Measurements from ENCODE around the gene COQ8B. TPM values are rescaled to one million over a fixed set of nuclear protein-coding genes. Genes with fewer than 3 reads are reported as not detected.

COQ8B gene
- total and polyA plus RNA-seq, 9 donors, result 18.2 to 26.5 (median 23.3) TPM

DNA sequence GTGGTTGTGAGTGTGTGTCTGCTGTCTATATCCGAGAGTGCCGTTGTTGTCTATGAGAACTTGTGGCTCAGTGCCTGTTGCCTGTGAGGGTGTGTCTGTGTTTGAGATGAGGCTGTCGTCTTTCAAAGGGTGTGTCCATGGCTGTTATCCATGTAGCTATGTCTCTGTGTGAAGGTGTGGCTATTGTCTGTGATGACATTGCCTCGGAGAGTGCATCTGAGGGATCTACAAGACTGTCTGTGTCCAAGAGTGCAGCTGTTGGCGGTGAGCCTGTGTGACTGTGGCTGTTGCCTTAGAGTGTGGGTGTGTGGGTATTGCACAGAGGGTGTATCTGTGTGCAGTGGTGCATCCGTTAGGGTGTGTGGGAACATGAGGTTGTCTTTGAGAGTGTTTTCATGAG is 31.1 kb downstream of the COQ8B start:
- H3K36me3 ChIP-seq (ENCODE audit: control insufficient read depth, insufficient read depth, low read length), result peaks cover 53% of the 10 kb centered on the region
- H3K4me3 ChIP-seq (ENCODE audit: low read length), result no peak overlapping the region
- H3K27me3 ChIP-seq (ENCODE audit: control insufficient read depth, insufficient read depth, low read length), result no peaks in the 10 kb centered on the region
- WGBS (ENCODE audit: insufficient coverage), result 53% methylated on average over 6 of the region's 6 CpGs
- H3K27ac ChIP-seq (ENCODE audit: low read length), result no peak overlapping the region
- DNase-seq, result peak; percentile 59
- no peaks in the 10 kb centered on the region for H3K9me3 ChIP-seq (replicated peaks; ENCODE audit: control insufficient read depth, low read depth, low read length)
- peaks cover 31% of the 10 kb centered on the region for H3K4me1 ChIP-seq (ENCODE audit: control insufficient read depth, insufficient read depth, low read length)

DNA sequence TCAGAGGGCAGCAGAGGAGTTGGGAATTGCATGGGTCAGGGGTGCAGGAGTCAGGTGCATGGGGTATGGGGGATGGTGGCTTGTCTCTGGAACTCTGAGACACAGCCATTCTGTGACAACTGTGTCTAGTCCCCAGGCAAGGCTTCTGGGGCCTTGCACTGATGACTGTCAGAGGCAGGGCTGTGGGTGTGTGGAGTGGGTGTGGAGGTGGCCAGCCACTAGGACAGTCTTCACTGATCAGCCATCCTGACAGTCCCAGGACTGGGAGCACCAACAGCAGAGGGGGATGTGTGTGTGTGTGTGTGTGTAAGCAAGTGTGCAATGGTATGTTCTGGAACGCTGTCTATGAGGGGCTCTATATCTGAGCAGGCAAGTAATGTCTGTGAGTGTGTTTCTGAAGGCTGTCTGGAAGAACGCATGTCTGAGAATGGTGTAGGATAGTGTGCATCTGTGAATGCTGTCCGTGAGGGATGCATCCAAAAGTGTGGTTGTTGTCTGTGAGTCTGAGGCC is 31.6 kb downstream of the COQ8B start:
- WGBS (ENCODE audit: insufficient coverage), result 91% methylated on average over 3 of the region's 3 CpGs
- H3K36me3 ChIP-seq (ENCODE audit: control insufficient read depth, insufficient read depth, low read length), result peaks cover 54% of the 10 kb centered on the region
- H3K27me3 ChIP-seq (ENCODE audit: control insufficient read depth, insufficient read depth, low read length), result no peaks in the 10 kb centered on the region
- no peak overlapping the region for H3K4me3 ChIP-seq (ENCODE audit: low read length)
- DNase-seq, result no peak
- peaks cover 31% of the 10 kb centered on the region for H3K4me1 ChIP-seq (ENCODE audit: control insufficient read depth, insufficient read depth, low read length)
- H3K9me3 ChIP-seq (replicated peaks; ENCODE audit: control insufficient read depth, low read depth, low read length), result no peaks in the 10 kb centered on the region
- H3K27ac ChIP-seq (ENCODE audit: low read length), result no peak overlapping the region

DNA sequence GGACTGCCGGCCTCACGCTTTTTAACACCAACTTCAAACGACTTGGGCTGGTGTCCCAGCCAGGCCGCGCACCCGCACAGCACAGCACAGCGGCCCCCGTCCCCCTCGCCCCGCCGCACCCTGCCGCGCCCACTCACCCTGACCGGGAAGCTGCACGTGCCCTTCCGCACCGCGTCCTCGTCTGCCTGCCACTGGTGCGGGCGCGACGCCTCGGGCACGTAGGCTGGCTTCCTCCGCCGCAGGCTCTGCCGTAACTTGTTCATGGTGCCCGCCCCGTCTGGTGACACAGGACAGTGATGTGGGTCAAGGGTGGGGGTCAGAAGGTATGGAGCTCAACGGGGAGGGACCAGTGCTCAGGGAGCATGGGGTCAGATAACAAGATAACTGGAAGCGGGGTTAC is 32.4 kb downstream of the COQ8B start:
- WGBS (ENCODE audit: insufficient coverage), result 94% methylated on average over 32 of the region's 32 CpGs
- Histone ChIP-seq H3K27ac (ENCODE audit: low read length) (no peak overlapping the region), H3K36me3 (ENCODE audit: control insufficient read depth, insufficient read depth, low read length) (peaks cover 57% of the 10 kb centered on the region), H3K4me3 (ENCODE audit: low read length) (no peak overlapping the region), H3K27me3 (ENCODE audit: control insufficient read depth, insufficient read depth, low read length) (no peaks in the 10 kb centered on the region), H3K4me1 (ENCODE audit: control insufficient read depth, insufficient read depth, low read length) (peaks cover 23% of the 10 kb centered on the region), H3K9me3 (replicated peaks; ENCODE audit: control insufficient read depth, low read depth, low read length) (no peaks in the 10 kb centered on the region)
- no peak for DNase-seq

DNA sequence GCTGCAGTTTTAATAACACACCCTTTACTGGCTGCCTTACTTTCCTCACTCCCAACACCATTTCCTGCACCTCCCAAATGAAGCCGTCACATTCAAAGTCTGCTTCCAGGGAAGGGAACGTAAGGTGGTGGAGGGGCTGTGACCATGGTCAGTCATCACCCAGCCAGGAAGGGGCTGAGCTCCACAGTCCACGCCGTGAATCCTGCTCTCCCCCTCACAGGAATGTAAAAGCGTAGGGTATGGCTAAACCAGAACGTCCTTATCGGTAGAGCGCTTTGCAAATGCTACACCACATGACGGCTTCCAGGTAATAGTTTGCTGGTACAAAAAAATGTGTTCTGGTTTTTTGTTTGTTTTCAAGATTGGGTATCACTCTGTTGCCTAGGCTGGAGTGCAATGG is 33.2 kb downstream of the COQ8B start:
- Histone ChIP-seq H3K9me3 (replicated peaks; ENCODE audit: control insufficient read depth, low read depth, low read length) (no peaks in the 10 kb centered on the region), H3K27ac (ENCODE audit: low read length) (no peak overlapping the region), H3K4me3 (ENCODE audit: low read length) (no peak overlapping the region), H3K27me3 (ENCODE audit: control insufficient read depth, insufficient read depth, low read length) (no peaks in the 10 kb centered on the region), H3K4me1 (ENCODE audit: control insufficient read depth, insufficient read depth, low read length) (peaks cover 15% of the 10 kb centered on the region), H3K36me3 (ENCODE audit: control insufficient read depth, insufficient read depth, low read length) (peaks cover 61% of the 10 kb centered on the region)
- WGBS (ENCODE audit: insufficient coverage), result 84% methylated on average over 8 of the region's 9 CpGs
- DNase-seq, result no peak

DNA sequence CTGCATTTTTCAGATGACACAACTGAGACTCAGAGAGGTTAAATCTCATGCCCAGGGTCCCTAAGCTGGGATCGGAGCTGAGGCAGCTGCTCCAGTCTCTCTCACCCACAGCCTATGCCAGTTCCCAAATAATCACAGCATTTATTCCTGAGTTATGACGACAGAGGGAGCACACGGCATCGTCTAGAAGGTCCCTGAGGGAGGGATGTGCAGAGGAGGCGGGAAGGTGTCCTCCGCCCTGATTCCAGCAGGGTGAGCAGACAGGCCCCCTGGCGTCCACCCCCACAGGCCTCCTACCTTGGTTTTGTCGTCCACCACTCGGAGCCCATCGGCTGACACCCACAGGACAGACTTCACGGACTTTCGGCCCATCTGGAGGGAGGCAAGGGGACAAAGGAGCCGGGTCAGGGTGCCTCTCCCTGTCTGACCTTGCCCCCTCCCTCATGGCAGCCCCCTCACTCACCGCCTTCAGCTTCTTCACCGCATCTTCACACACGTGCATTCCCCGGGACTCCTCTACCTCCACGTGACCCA is 34.2 kb downstream of the COQ8B start:
- Histone ChIP-seq H3K36me3 (ENCODE audit: control insufficient read depth, insufficient read depth, low read length) (peaks cover 70% of the 10 kb centered on the region), H3K9me3 (replicated peaks; ENCODE audit: control insufficient read depth, low read depth, low read length) (no peaks in the 10 kb centered on the region), H3K27ac (ENCODE audit: low read length) (no peak overlapping the region), H3K4me3 (ENCODE audit: low read length) (no peak overlapping the region), H3K4me1 (ENCODE audit: control insufficient read depth, insufficient read depth, low read length) (peaks cover 6% of the 10 kb centered on the region), H3K27me3 (ENCODE audit: control insufficient read depth, insufficient read depth, low read length) (no peaks in the 10 kb centered on the region)
- DNase-seq, result no peak
- 67% methylated on average over 4 of the region's 18 CpGs for WGBS (ENCODE audit: insufficient coverage)

DNA sequence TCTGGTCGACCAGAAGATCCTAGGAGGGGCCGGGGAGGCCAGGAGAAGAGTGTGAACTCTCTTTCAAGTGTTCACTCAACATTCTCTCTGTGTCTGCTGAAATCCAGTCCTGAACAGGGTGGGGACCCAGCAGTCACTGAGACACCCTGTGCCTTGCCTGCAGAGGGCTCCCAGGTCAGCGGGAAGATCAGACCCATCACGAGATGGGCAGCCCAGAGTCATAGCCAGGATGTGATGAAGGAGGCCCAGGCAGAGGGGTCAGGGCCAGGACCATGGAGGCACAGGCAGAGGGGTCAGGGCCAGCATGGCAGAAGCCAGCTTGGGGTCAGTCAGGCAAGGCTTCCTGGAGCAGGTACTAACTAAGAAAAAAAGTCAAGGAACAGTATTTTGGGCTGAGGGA is 35.6 kb downstream of the COQ8B start:
- Histone ChIP-seq H3K27me3 (ENCODE audit: control insufficient read depth, insufficient read depth, low read length) (no peaks in the 10 kb centered on the region), H3K36me3 (ENCODE audit: control insufficient read depth, insufficient read depth, low read length) (peaks cover 75% of the 10 kb centered on the region), H3K4me1 (ENCODE audit: control insufficient read depth, insufficient read depth, low read length) (no peaks in the 10 kb centered on the region), H3K9me3 (replicated peaks; ENCODE audit: control insufficient read depth, low read depth, low read length) (no peaks in the 10 kb centered on the region), H3K27ac (ENCODE audit: low read length) (no peak overlapping the region), H3K4me3 (ENCODE audit: low read length) (no peak overlapping the region)
- WGBS (ENCODE audit: insufficient coverage), result 74% methylated on average over 3 of the region's 4 CpGs
- no peak for DNase-seq

DNA sequence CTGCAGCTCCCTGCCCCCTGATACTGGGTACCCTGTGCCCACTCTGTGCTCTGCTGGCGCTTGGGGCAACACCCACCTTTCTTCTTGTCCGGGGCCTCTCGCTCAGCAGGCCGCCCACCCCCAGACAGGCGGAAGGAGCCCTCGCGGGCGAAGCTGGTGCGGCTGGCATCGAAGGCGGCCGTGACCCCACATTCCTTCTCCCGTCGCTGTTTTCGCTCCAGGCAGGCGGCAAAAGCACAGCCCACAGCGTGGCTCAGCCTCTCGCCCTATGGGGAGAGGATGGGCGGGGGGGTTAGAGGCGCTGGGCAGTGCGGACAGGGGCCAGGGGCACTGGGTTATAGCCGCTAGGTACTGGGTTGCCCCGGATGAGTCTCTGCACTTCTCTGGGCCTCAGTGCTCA is 39.5 kb downstream of the COQ8B start:
- 93% methylated on average over 22 of the region's 23 CpGs for WGBS (ENCODE audit: insufficient coverage)
- Histone ChIP-seq H3K9me3 (replicated peaks; ENCODE audit: control insufficient read depth, low read depth, low read length) (no peaks in the 10 kb centered on the region), H3K27ac (ENCODE audit: low read length) (no peak overlapping the region), H3K4me1 (ENCODE audit: control insufficient read depth, insufficient read depth, low read length) (no peaks in the 10 kb centered on the region), H3K27me3 (ENCODE audit: control insufficient read depth, insufficient read depth, low read length) (no peaks in the 10 kb centered on the region), H3K4me3 (ENCODE audit: low read length) (no peak overlapping the region), H3K36me3 (ENCODE audit: control insufficient read depth, insufficient read depth, low read length) (peaks cover 73% of the 10 kb centered on the region)
- no peak for DNase-seq

DNA sequence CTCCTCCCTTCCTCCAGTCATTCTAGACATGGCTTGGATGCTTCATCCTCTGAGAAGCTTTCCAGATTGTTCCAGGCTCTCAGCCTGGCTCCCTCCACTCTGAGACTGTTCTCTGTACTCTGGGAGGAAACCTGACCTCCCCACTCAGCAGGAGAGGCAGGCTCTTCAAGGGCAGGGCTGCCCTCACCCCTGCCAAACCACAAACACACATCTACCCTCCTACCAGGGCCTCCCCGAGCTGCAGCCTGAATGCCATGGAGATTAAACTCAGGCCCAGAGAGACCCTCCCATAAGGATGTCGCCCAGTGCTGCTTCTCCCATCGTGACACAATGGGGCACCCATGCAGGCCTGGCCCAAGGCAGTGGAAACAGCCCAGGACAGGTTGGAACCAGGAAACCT is 42.4 kb downstream of the COQ8B start:
- Histone ChIP-seq H3K9me3 (replicated peaks; ENCODE audit: control insufficient read depth, low read depth, low read length) (peaks cover 2% of the 10 kb centered on the region), H3K4me3 (ENCODE audit: low read length) (no peak overlapping the region), H3K27ac (ENCODE audit: low read length) (no peak overlapping the region), H3K36me3 (ENCODE audit: control insufficient read depth, insufficient read depth, low read length) (peaks cover 81% of the 10 kb centered on the region), H3K27me3 (ENCODE audit: control insufficient read depth, insufficient read depth, low read length) (no peaks in the 10 kb centered on the region), H3K4me1 (ENCODE audit: control insufficient read depth, insufficient read depth, low read length) (no peaks in the 10 kb centered on the region)
- DNase-seq, result no peak
- WGBS (ENCODE audit: insufficient coverage), result 79% methylated on average over 3 of the region's 3 CpGs

DNA sequence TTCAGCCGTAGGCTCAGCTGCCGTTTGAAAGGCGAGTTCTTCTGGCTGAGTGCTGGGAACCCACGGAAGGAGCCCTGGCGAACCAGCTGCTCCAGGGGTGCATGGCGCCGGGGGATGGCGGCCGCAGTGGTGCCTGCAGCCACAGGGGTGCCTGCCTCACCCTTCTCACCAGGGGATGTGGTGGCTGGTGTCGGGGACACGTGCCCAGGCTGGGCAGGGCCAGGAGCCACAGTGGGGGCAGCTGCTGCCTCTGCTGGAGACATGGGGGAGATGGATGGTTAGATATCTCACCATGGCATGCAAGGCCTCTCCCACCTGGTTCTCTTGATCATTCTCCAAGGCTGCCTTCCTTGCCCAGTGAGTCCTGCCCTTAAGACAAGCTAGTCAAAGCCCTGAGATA is 43.3 kb downstream of the COQ8B start:
- no peak overlapping the region for H3K27ac ChIP-seq (ENCODE audit: low read length)
- no peak for DNase-seq
- no peak overlapping the region for H3K4me3 ChIP-seq (ENCODE audit: low read length)
- no peaks in the 10 kb centered on the region for H3K27me3 ChIP-seq (ENCODE audit: control insufficient read depth, insufficient read depth, low read length)
- WGBS (ENCODE audit: insufficient coverage), result 90% methylated on average over 5 of the region's 11 CpGs
- H3K4me1 ChIP-seq (ENCODE audit: control insufficient read depth, insufficient read depth, low read length), result no peaks in the 10 kb centered on the region
- peaks cover 4% of the 10 kb centered on the region for H3K9me3 ChIP-seq (replicated peaks; ENCODE audit: control insufficient read depth, low read depth, low read length)
- peaks cover 86% of the 10 kb centered on the region for H3K36me3 ChIP-seq (ENCODE audit: control insufficient read depth, insufficient read depth, low read length)

DNA sequence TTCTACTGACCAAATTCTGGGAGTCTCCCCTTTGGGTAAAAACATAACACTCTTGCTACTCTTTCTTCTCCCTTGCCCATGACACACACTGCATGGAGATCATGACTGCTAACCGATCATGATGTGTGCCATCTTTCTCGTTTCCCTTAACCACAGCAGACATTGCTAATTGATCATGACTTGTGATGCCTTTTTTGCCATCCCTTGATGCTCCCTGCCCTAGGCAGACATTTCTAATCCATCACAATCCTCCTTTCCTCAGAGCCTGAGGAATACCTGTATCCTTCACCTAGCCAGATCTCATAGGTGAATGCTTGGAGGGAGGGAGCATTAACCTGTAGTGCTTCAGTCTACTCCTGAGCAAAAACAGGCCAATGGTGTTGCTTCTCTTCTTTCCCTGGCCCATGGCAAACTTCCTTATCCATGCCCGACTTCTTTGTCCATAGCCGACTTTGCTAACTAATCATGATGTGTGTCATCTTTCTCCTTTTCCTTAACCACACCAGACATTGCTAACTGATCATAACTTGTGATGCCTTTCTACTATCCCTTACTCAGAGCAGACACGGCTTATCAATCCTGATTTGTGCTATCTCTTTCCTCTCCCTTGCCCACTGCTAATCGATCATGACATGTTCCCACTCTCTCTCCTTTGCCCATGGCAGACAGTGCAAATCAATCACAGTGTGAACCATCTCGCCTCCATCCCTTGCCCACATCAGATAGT is 44.0 kb downstream of the COQ8B start:
- peaks cover 4% of the 10 kb centered on the region for H3K9me3 ChIP-seq (replicated peaks; ENCODE audit: control insufficient read depth, low read depth, low read length)
- no peak overlapping the region for H3K4me3 ChIP-seq (ENCODE audit: low read length)
- H3K4me1 ChIP-seq (ENCODE audit: control insufficient read depth, insufficient read depth, low read length), result no peaks in the 10 kb centered on the region
- H3K27me3 ChIP-seq (ENCODE audit: control insufficient read depth, insufficient read depth, low read length), result no peaks in the 10 kb centered on the region
- 88% methylated on average over 7 of the region's 7 CpGs for WGBS (ENCODE audit: insufficient coverage)
- no peak for DNase-seq
- no peak overlapping the region for H3K27ac ChIP-seq (ENCODE audit: low read length)
- H3K36me3 ChIP-seq (ENCODE audit: control insufficient read depth, insufficient read depth, low read length), result peaks cover 84% of the 10 kb centered on the region
